ENCODE data around the gene ARPC1A.
"Not testable (repeated sequence)": the region's sequence is repeated elsewhere in the genome, so short reads cannot be mapped to it uniquely, and the experiment has no call there.

Gene ARPC1A

GRCh38 chr7:99324559-99324958, 1.1 kb upstream of the ARPC1A start:
- peak overlapping the region; percentile 78 for H3K4me2 ChIP-seq (ENCODE audit: low read length)
- peaks cover 15% of the 10 kb centered on the region for H3K4me1 ChIP-seq (ENCODE audit: low read length)
- H3K79me2 ChIP-seq (ENCODE audit: low read length), result peaks cover 50% of the 10 kb centered on the region
- H2AFZ ChIP-seq (ENCODE audit: low read depth, low read length), result no peak overlapping the region
- peak overlapping the region; percentile 86 for H3K4me3 ChIP-seq (ENCODE audit: low read length)
- H4K20me1 ChIP-seq (ENCODE audit: insufficient read depth, low read length), result peaks cover 15% of the 10 kb centered on the region
- H3K27me3 ChIP-seq (ENCODE audit: low read depth, low read length), result no peaks in the 10 kb centered on the region
- no peak overlapping the region for H3K27ac ChIP-seq (ENCODE audit: low read length)
- peak overlapping the region; percentile 95; the same call in 1 of the 2 replicates for H3K9ac ChIP-seq (ENCODE audit: low read length)
- peaks cover 7% of the 10 kb centered on the region for H3K36me3 ChIP-seq (replicated peaks; ENCODE audit: low read depth, low read length)
- no peaks in the 10 kb centered on the region for H3K9me3 ChIP-seq (ENCODE audit: insufficient read depth, low read length)
- TF ChIP-seq EZH2phosphoT487 (IDR thresholded peaks at IDR 0.05; ENCODE audit: low read depth), result no peak
- no peak for TF ChIP-seq CTCF (IDR thresholded peaks at IDR 0.05; ENCODE audit: low read depth, low read length)

GRCh38 chr7:99325001-99325493, 651 bp upstream of the ARPC1A start:
- H3K4me3 ChIP-seq (ENCODE audit: low read length), result peak overlapping the region; percentile 86

GRCh38 chr7:99326408-99326782, 697 bp downstream of the ARPC1A start:
- Histone ChIP-seq H3K36me3 (replicated peaks; ENCODE audit: low read depth, low read length) (peaks cover 10% of the 10 kb centered on the region), H3K4me3 (ENCODE audit: low read length) (peak overlapping the region; percentile 86), H3K79me2 (ENCODE audit: low read length) (peaks cover 69% of the 10 kb centered on the region), H3K4me2 (ENCODE audit: low read length) (peak overlapping the region; percentile 96), H3K4me1 (ENCODE audit: low read length) (peaks cover 15% of the 10 kb centered on the region), H3K27me3 (ENCODE audit: low read depth, low read length) (no peaks in the 10 kb centered on the region), H3K27ac (ENCODE audit: low read length) (peak overlapping the region; percentile 46), H4K20me1 (ENCODE audit: insufficient read depth, low read length) (peaks cover 26% of the 10 kb centered on the region), H3K9ac (ENCODE audit: low read length) (peak overlapping the region; percentile 95), H3K9me3 (ENCODE audit: insufficient read depth, low read length) (no peaks in the 10 kb centered on the region), H2AFZ (ENCODE audit: low read depth, low read length) (0 out of 2 replicates have a peak overlapping the region, but pooled peaks have one; percentile 49)
- TF ChIP-seq EZH2phosphoT487 (IDR thresholded peaks at IDR 0.05; ENCODE audit: low read depth), result no peak
- TF ChIP-seq CTCF (IDR thresholded peaks at IDR 0.05; ENCODE audit: low read depth, low read length), result no peak

More at GRCh38 chr7:99325001-99325493, 651 bp upstream of the ARPC1A start:
- peak overlapping the region; percentile 50 for H3K27ac ChIP-seq (ENCODE audit: low read length)
- H3K9me3 ChIP-seq (ENCODE audit: insufficient read depth, low read length), result no peaks in the 10 kb centered on the region
- peaks cover 19% of the 10 kb centered on the region for H4K20me1 ChIP-seq (ENCODE audit: insufficient read depth, low read length)
- H2AFZ ChIP-seq (ENCODE audit: low read depth, low read length), result peak overlapping the region; percentile 76; the same call in 1 of the 2 replicates
- H3K4me2 ChIP-seq (ENCODE audit: low read length), result peak overlapping the region; percentile 78
- peak overlapping the region; percentile 95 for H3K9ac ChIP-seq (ENCODE audit: low read length)
- peaks cover 15% of the 10 kb centered on the region for H3K4me1 ChIP-seq (ENCODE audit: low read length)
- H3K27me3 ChIP-seq (ENCODE audit: low read depth, low read length), result no peaks in the 10 kb centered on the region
- peaks cover 55% of the 10 kb centered on the region for H3K79me2 ChIP-seq (ENCODE audit: low read length)
- H3K36me3 ChIP-seq (replicated peaks; ENCODE audit: low read depth, low read length), result peaks cover 7% of the 10 kb centered on the region
- TF ChIP-seq EZH2phosphoT487 (IDR thresholded peaks at IDR 0.05; ENCODE audit: low read depth), result no peak
- no peak for TF ChIP-seq CTCF (IDR thresholded peaks at IDR 0.05; ENCODE audit: low read depth, low read length)

GRCh38 chr7:99330314-99330961, 4.7 kb downstream of the ARPC1A start:
- H3K27me3 ChIP-seq (ENCODE audit: low read depth, low read length); H3K27ac ChIP-seq (ENCODE audit: low read length); H3K4me2 ChIP-seq (ENCODE audit: low read length); H2AFZ ChIP-seq (ENCODE audit: low read depth, low read length); H3K4me3 ChIP-seq (ENCODE audit: low read length); H3K9ac ChIP-seq (ENCODE audit: low read length); H3K9me3 ChIP-seq (ENCODE audit: insufficient read depth, low read length): not testable (repeated sequence)
- peaks cover 25% of the 10 kb centered on the region for H3K36me3 ChIP-seq (replicated peaks; ENCODE audit: low read depth, low read length)
- peaks cover 78% of the 10 kb centered on the region for H3K79me2 ChIP-seq (ENCODE audit: low read length)
- peaks cover 29% of the 10 kb centered on the region for H4K20me1 ChIP-seq (ENCODE audit: insufficient read depth, low read length)
- peaks cover 10% of the 10 kb centered on the region for H3K4me1 ChIP-seq (ENCODE audit: low read length)
